GM18519 (cell line): ENCODE results near the gene H1-8.
"Not testable (repeated sequence)": the region's sequence is repeated elsewhere in the genome, so short reads cannot be mapped to it uniquely, and the experiment has no call there.

ENCODE experiments used
- ATAC-seq: cut with Tn5 transposase; IDR thresholded peaks from one replicate; pipeline ENCODE4 v1.9.1; 2021; ENCODE audit warnings: mild to moderate bottlenecking, moderate library complexity; ENCODE audit not compliant: unreplicated experiment, low FRiP score

Gene H1-8

GRCh38 chr3:129543156-129543790, at the start of gene H1-8:
TSS of gene H1-8 (plus strand) at chr3:129543175. CDS start at chr3:129543219, 44 bp downstream.
- no peak for ATAC-seq

GRCh38 chr3:129493206-129493605, 49.8 kb upstream of the H1-8 start:
- ATAC-seq, result no peak

- ATAC-seq, result not testable (repeated sequence)
These were observed 48.5 kb upstream of the H1-8 start for GRCh38 chr3:129494499-129494898.

GRCh38 chr3:129495006-129495639, 47.9 kb upstream of the H1-8 start:
- not testable (repeated sequence) for ATAC-seq

GRCh38 chr3:129497876-129498275, 45.1 kb upstream of the H1-8 start:
- not testable (repeated sequence) for ATAC-seq

GRCh38 chr3:129498603-129499488, 44.1 kb upstream of the H1-8 start:
- ATAC-seq, result not testable (repeated sequence)

- ATAC-seq, result not testable (repeated sequence)
These were observed 43.2 kb upstream of the H1-8 start for GRCh38 chr3:129499604-129500333.

- no peak for ATAC-seq
These were observed 42.7 kb upstream of the H1-8 start for GRCh38 chr3:129500334-129500658.

GRCh38 chr3:129501630-129502029, 41.3 kb upstream of the H1-8 start:
- ATAC-seq, result no peak

GRCh38 chr3:129502641-129503408, 40.1 kb upstream of the H1-8 start:
- ATAC-seq, result no peak

GRCh38 chr3:129503471-129504291, 39.3 kb upstream of the H1-8 start:
- ATAC-seq, result no peak

GRCh38 chr3:129504471-129505100, 38.4 kb upstream of the H1-8 start:
- ATAC-seq, result no peak

GRCh38 chr3:129505341-129505740, 37.6 kb upstream of the H1-8 start:
- ATAC-seq, result no peak

GRCh38 chr3:129506231-129506742, 36.7 kb upstream of the H1-8 start:
- no peak for ATAC-seq

GRCh38 chr3:129507181-129507831, 35.7 kb upstream of the H1-8 start:
- ATAC-seq, result no peak

GRCh38 chr3:129512595-129512994, 30.4 kb upstream of the H1-8 start:
- ATAC-seq, result no peak

- no peak for ATAC-seq
These were observed 29.3 kb upstream of the H1-8 start for GRCh38 chr3:129513705-129514104.

- ATAC-seq, result no peak
These were observed 28.9 kb upstream of the H1-8 start for GRCh38 chr3:129514110-129514509.
